NCI-H1436 (cell line): ENCODE results near the gene CETP.

Source experiments
- DNase-seq: peaks from one replicate; lab custom pipeline; 2025; lab: John Stamatoyannopoulos, UW

The CETP gene

DNA sequence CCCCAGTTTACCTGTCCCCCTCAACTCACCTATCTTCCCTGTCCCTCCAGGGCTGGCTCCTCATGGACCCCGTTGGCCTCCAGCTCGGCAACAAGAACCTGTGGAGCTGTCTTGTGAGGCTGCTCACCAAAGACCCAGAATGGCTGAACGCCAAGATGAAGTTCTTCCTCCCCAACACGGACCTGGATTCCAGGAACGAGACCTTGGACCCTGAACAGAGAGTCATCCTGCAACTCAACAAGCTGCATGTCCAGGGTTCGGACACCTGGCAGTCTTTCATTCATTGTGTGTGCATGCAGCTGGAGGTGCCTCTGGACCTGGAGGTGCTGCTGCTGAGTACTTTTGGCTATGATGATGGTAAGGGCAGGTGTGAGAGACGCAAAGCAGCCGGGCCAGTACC lies 58.9 kb downstream of the CETP start:
- no peak for DNase-seq

DNA sequence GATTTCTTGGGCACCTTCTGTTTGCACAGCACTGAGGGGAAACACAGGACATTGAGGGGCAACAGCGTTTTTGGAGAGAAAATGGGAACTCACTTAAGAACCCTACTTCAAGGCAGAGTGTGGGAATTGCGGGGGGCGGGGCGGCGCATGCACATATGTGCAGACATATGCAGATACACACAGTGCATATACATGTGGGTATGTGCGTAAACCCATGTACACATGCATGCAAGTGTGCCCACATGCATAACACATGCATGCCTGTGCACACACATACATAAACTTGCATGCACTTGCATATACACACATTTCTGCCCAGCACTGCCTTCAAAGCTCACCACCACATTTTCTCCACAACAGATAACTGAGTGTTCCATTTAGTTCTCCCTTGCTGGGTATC lies 60.0 kb downstream of the CETP start:
- no peak for DNase-seq

DNA sequence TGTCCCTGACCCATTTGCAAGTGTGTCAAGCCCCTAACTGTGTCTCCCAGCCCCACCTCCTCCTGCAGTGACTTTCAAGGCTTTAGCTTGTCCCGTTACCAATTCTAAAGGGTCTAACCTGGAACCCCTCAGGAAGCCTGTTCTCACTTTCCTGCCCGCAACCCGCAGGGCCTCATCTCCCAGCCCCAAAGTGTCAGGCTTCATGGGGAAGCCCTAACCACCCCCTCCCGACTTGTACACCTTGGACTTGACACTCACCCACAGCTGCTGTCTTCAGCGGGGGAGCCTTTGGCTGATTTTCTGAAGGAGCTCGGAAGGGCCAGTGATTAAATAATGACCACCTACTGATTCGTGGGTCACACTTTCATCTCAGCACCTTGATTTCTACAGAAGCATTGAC lies 60.7 kb downstream of the CETP start:
- DNase-seq, result no peak

DNA sequence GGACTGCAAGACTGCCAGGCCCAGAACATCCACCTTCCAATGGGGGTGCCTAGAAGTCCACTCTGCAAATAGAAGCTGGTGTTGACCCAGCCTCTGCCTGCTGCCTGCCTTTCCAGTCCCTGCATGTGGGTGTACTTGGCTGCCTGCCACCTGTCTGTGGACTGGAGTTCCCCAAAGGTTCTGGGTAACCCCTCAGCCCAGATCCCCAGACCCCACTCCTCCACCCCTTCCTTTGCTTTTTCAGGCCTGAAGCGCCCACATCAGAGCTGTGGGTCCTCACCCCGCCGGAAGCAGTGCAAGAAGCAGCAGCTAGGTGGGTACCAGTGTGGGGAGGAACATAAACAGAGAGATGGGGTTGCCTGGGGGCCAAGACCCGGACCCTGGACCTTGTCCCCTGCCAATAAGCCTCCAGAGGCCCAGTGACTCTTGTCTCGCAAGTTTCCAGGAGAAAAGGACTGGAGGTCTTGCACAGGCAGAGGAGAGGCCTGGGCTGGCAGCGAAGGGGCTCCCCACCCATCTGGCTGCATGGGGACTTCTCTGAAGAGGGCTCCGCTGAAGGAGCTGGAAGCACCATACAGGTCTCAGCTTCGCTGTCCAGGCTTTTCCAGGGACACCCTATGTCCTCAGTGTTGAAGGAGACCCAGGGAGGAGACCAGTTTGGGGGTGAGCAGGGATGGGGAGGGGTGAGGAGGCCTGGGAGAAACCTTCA lies 61.9 kb downstream of the CETP start:
- no peak for DNase-seq

DNA sequence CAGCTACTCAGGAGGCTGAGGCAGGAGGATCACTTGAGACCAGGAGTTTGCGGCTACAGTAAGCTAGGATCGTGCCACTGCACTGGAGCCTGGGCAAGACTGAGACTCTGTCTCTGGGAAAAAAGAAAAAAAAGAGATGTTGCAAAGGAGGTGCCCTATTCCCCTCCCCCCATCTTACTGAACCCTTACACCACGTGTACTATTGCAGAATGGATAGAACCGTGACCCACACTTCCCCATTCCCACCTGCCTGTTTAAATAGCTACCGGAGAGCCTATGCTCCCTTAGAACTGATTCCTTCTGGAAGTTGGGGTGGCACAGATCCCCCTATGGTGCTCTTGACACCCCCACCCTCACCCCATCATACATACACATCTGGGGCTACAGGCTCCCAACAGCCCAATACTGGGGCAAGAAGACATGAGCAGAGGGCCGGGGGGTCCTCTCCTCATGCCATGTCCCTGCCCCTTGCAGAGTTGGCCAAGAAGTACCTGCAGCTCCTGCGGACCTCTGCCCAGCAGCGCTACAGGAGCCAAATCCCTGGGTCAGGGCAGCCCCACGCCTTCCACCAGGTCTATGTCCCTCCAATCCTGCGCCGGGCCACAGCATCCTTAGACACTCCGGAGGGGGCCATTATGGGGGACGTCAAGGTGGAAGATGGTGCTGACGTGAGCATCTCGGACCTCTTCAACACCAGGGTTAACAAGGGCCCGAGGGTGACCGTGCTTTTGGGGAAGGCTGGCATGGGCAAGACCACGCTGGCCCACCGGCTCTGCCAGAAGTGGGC lies 63.3 kb downstream of the CETP start:
- no peak for DNase-seq

DNA sequence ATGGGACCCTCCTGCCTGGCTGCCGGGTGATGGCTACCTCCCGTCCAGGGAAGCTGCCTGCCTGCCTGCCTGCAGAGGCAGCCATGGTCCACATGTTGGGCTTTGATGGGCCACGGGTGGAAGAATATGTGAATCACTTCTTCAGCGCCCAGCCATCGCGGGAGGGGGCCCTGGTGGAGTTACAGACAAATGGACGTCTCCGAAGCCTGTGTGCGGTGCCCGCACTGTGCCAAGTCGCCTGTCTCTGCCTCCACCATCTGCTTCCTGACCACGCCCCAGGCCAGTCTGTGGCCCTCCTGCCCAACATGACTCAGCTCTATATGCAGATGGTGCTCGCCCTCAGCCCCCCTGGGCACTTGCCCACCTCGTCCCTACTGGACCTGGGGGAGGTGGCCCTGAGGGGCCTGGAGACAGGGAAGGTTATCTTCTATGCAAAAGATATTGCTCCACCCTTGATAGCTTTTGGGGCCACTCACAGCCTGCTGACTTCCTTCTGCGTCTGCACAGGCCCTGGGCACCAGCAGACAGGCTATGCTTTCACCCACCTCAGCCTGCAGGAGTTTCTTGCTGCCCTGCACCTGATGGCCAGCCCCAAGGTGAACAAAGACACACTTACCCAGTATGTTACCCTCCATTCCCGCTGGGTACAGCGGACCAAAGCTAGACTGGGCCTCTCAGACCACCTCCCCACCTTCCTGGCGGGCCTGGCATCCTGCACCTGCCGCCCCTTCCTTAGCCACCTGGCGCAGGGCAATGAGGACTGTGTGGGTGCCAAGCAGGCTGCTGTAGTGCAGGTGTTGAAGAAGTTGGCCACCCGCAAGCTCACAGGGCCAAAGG lies 64.4 kb downstream of the CETP start:
- no peak for DNase-seq

DNA sequence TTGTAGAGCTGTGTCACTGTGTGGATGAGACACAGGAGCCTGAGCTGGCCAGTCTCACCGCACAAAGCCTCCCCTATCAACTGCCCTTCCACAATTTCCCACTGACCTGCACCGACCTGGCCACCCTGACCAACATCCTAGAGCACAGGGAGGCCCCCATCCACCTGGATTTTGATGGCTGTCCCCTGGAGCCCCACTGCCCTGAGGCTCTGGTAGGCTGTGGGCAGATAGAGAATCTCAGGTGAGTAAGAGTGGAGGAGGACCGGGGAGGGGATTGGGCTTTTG lies 65.0 kb downstream of the CETP start:
- no peak for DNase-seq

DNA sequence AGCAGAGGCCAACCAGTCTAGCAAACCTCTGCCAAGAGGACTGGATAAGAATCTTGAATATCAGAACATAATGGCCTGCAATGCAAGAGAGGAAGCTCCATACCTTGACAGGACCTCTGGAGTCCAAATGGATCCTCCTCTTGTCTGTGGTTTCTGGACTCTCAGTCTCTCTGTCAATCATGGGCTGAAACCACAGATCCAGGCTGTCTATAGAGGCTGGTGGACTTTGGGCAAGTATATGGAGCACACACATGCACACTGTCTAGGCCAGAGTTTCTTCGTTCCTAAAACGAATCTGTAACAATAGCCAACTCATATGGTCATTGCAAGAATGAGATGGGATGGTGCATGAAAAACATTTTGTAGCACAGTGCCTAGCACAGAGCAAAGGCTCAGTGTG lies 65.3 kb downstream of the CETP start:
- no peak for DNase-seq

DNA sequence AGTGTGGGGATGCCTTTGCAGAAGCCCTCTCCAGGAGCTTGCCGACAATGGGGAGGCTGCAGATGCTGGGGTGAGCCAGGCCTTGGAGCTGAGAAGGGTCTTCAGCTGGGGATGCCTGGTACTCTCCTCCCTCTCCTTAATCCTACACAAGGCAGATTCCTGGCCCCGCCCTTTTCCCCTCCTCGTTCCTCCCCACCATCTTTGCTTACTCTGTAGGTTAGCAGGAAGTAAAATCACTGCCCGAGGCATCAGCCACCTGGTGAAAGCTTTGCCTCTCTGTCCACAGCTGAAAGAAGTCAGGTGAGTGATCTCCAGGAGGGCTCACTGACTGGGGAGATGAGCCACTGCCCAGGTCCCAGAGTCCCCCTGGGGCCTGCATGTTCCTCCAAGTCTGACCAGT lies 66.3 kb downstream of the CETP start:
- no peak for DNase-seq

DNA sequence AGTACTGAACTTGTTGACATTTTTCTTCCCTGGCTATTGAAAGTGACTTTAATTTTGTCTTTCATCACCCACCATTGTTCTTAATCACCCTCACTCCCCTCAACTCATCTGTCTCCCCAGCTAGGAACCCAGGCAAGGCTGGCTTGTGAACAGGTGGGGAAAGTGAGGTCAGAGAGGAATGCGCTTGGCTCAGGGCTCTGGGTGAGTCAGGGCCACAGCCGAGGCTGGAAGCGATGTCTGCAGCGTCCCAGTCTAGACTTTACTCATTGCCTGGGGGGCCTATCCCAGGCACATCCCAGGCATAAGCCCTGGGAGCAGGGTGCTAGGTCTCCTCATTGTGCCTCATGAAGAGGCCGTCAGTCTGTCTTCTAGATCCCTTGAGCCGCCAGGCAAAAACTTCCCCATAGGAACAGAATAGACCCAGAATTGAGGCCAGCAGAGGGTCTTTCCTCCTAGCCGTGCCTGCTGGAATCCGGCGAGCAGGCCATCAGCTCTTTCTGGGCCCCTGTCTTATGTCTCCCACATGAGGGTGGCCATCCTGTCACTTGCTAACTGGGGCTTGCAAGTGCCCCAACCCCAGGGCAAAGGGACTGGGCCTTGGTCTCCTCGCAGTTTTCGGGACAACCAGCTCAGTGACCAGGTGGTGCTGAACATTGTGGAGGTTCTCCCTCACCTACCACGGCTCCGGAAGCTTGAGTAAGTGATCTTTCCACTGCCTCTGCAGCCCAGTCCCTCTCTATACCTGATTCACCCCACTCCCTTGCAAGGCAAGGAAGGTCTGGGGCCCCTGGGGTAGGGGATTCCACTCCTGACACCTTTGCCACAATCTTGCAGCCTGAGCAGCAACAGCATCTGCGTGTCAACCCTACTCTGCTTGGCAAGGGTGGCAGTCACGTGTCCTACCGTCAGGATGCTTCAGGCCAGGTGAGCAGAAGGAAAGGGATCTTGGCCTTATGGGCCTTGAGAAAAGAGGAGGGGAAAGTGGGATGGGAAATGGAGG lies 67.7 kb downstream of the CETP start:
- DNase-seq, result no peak

DNA sequence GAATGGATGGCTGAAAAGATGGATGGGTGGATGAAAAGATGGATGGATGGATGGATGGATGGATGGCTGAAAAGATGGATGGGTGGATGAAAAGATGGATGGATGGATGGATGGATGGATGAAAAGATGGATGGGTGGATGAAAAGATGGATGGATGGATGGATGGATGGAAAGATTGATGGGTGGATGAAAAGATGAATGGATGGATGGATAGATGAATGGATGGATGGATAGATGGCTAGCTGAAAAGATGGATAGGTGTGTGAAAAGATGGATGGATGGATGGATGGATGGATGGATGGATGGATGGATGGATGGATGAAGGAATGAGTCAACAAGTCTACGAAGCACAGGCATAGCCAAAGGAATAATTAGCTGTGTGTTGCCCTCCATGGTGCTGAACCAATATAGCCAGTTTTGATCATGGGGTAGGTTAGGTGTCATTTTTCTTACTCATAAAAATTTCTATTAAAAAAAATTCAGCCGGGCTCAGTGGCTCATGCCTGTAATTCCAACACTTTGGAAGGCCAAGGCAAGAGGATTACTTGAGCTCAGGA lies 68.7 kb downstream of the CETP start:
- DNase-seq, result no peak

DNA sequence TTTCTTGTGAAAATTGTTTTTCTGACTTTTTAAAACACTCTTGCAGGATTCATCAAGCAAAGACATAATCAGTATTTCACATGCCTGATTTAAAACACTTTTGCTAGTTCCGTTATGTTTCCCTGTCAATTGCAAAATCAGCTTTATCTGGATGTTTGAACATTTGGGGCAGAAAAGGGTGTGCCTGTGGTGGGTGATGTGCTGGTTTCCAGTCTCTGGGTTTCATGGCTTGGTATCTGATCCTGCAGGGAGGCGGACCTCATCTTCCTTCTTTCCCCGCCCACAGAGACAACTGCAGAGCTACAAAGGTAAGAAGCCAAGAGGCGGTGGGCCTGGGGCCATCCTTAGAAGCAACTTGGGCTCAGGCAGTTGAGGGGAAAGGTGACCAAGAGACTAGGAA lies 69.4 kb downstream of the CETP start:
- DNase-seq, result no peak

DNA sequence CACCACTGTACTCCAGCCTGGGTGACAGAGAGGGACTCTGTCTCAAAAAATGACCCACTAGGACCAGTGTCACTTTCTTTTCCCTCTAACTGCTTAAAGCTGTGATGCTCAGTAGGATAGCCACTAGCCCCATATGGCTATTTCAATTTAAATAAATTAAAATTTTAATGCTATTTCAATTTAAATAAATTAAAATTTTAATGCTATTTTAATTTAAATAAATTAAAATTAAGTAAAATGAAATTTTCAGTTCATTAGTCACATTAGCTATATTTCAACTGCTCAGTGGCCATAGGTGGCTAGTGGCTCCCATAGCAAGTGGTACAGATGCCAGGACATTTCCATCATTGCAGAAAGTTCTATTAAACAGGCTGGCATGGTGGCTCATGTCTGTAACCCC lies 70.6 kb downstream of the CETP start:
- no peak for DNase-seq

DNA sequence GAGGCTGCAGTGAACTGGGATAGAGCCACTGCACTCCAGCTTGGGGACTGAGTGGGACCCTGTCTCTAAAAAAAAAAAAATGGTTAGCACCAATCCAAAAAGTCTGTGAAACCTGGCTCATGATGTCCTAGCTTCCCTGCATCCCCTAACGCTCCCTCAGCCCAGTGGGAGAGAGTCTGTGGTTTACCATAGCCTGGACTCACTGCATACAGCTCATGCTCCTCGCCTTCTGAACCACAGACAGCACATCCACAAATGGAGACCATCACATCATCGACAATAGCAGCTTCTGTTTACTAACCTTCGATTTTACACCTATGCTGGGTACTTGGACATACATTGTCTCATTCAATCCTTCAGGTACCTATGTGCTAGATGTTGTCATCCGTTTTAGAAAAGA lies 71.2 kb downstream of the CETP start:
- no peak for DNase-seq
